ENCODE data around the gene ZBTB42. TPM values are rescaled to one million over a fixed set of nuclear protein-coding genes. Genes with fewer than 3 reads are reported as not detected.

Gene ZBTB42
- polyA plus RNA-seq, 1 of the 3 experiments (the other 2 are of a cell fraction): 3.1 TPM

- no peaks in the 10 kb centered on the region for H3K27me3 ChIP-seq (ENCODE audit: insufficient read depth)
- H3K27ac ChIP-seq (ENCODE audit: low read depth in 2 of 2, low read length in 1 of 2): no peak overlapping the region
- H3K4me1 ChIP-seq (ENCODE audit: control insufficient read depth in 1 of 2, insufficient read depth in 2 of 2, low read depth in 1 of 2, low read length in 1 of 2): peaks cover 11 to 54% of the 10 kb centered on the region in 2 experiments; a peak in 3 of 4 replicates
- POLR2A ChIA-PET: no interaction called here
- H3K9ac ChIP-seq: no peak overlapping the region
- H3K4me2 ChIP-seq: peak overlapping the region; percentile 95; the same call in 1 of the 2 replicates
- H4K20me1 ChIP-seq (ENCODE audit: insufficient read depth): peaks cover 32% of the 10 kb centered on the region
- TF ChIP-seq MAX (IDR thresholded peaks at IDR 0.05; ENCODE audit: low read depth) (no peak), TAF1 (IDR thresholded peaks at IDR 0.05; ENCODE audit: borderline replicate concordance, low read depth, low read length) (no peak), MEF2A (IDR thresholded peaks at IDR 0.05; ENCODE audit: borderline replicate concordance, low read depth) (no peak)
- TF ChIP-seq, protein P1, sequence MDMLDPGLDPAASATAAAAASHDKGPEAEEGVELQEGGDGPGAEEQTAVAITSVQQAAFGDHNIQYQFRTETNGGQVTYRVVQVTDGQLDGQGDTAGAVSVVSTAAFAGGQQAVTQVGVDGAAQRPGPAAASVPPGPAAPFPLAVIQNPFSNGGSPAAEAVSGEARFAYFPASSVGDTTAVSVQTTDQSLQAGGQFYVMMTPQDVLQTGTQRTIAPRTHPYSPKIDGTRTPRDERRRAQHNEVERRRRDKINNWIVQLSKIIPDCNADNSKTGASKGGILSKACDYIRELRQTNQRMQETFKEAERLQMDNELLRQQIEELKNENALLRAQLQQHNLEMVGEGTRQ (IDR thresholded peaks at IDR 0.05; ENCODE audit: borderline replicate concordance, low read depth, low read length): no peak
- peaks cover 34% of the 10 kb centered on the region for H3K79me2 ChIP-seq (ENCODE audit: insufficient read depth)
- no peak for DNase-seq
- H2AFZ ChIP-seq (ENCODE audit: low read depth): no peak overlapping the region
- peaks cover 0 to 6% of the 10 kb centered on the region in 2 experiments for H3K36me3 ChIP-seq (replicated peaks in 1 of 2; ENCODE audit: control insufficient read depth in 1 of 2, insufficient read depth in 2 of 2, low read length in 1 of 2)
- peaks cover 19% of the 10 kb centered on the region for H3F3A ChIP-seq (replicated peaks; ENCODE audit: insufficient read depth)
- 92% methylated on average over 6 of the region's 6 CpGs for WGBS (ENCODE audit: low lambda C conversion rate)
- CTCF ChIA-PET: interaction anchor here (1.2 to 4.2 kb wide), 2 partner anchors 21 to 28 kb away, joined by 3 to 25 read pairs; no protein-coding TSS in a partner anchor
- H3K9me3 ChIP-seq: no peaks in the 10 kb centered on the region
- no peaks in the 10 kb centered on the region for H3K9me2 ChIP-seq
- H3K4me3 ChIP-seq (ENCODE audit: low read depth in 2 of 2, low read length in 1 of 2): no peak overlapping the region
These were observed 4.2 kb upstream of the ZBTB42 start for GRCh38 chr14:104796687-104797081.

GRCh38 chr14:104797115-104798044 lies 3.5 kb upstream of the ZBTB42 start:
- Histone ChIP-seq H4K20me1 (ENCODE audit: insufficient read depth) (peaks cover 25% of the 10 kb centered on the region), H3K27ac (ENCODE audit: low read depth in 2 of 2, low read length in 1 of 2) (no peak overlapping the region), H3F3A (replicated peaks; ENCODE audit: insufficient read depth) (peaks cover 19% of the 10 kb centered on the region), H2AFZ (ENCODE audit: low read depth) (no peak overlapping the region), H3K4me2 (no peak overlapping the region), H3K9ac (no peak overlapping the region), H3K9me2 (no peaks in the 10 kb centered on the region), H3K4me3 (ENCODE audit: low read depth in 2 of 2, low read length in 1 of 2) (no peak overlapping the region), H3K9me3 (no peaks in the 10 kb centered on the region), H3K79me2 (ENCODE audit: insufficient read depth) (peaks cover 27% of the 10 kb centered on the region), H3K4me1 (ENCODE audit: control insufficient read depth in 1 of 2, insufficient read depth in 2 of 2, low read depth in 1 of 2, low read length in 1 of 2) (peaks cover 11 to 53% of the 10 kb centered on the region in 2 experiments; a peak in 3 of 4 replicates), H3K36me3 (replicated peaks in 1 of 2; ENCODE audit: control insufficient read depth in 1 of 2, insufficient read depth in 2 of 2, low read length in 1 of 2) (no peaks in the 10 kb centered on the region), H3K27me3 (ENCODE audit: insufficient read depth) (no peaks in the 10 kb centered on the region)
- WGBS (ENCODE audit: low lambda C conversion rate): 76% methylated on average over 8 of the region's 18 CpGs
- no peak for TF ChIP-seq MAX (IDR thresholded peaks at IDR 0.05; ENCODE audit: low read depth)
- TF ChIP-seq FOXJ3 (CRISPR knock-in tag; IDR thresholded peaks at IDR 0.05): no peak
- no peak for DNase-seq
- POLR2A ChIA-PET: no interaction called here
- CTCF ChIA-PET: interaction anchor here (1.3 to 5.2 kb wide), 3 partner anchors 24 to 29 kb away, joined by 4 to 26 read pairs (median 25); no protein-coding TSS in a partner anchor
